Nephron (organoid): ENCODE measurements around the gene HIP1.

Experiments used
- H3K27ac Mint-ChIP-seq, 3 experiments: 2 replicates each; pipeline ENCODE4 v1.8.0; 2020; ENCODE audit warnings: mixed read lengths in 3 of 3, mild to moderate bottlenecking in 2 of 3, moderate library complexity in 1 of 3
- H3K27me3 Mint-ChIP-seq: 2 replicates; pipeline ENCODE4 v1.8.0; 2021; ENCODE audit warnings: low read depth, mild to moderate bottlenecking, moderate library complexity, mixed read lengths
- H3K36me3 Mint-ChIP-seq: 2 replicates; pipeline ENCODE4 v1.8.0; 2020; ENCODE audit warnings: low read depth, mixed read lengths
- H3K4me1 Mint-ChIP-seq: 2 replicates; pipeline ENCODE4 v1.8.0; 2020; ENCODE audit warnings: mixed read lengths
- H3K4me3 Mint-ChIP-seq, 3 experiments: 2 replicates each; pipeline ENCODE4 v1.8.0; 2020; ENCODE audit warnings: mild to moderate bottlenecking in 3 of 3, mixed read lengths in 3 of 3, moderate library complexity in 2 of 3
- H3K9me3 Mint-ChIP-seq: 2 replicates; pipeline ENCODE4 v1.8.0; 2020; ENCODE audit warnings: mixed read lengths
- CTCF ChIP-seq, 3 experiments: fragments of 200-600 bp; sonication (generic); IDR thresholded peaks; one replicate each; pipeline ENCODE4 v1.5.0; 2021; ENCODE audit warnings: antibody characterized with exemption in 3 of 3; ENCODE audit not compliant: unreplicated experiment in 3 of 3

The HIP1 gene

GRCh38 chr7:75658369-75658768, 80.4 kb downstream of the HIP1 start:
- no peaks in the 10 kb centered on the region for H3K27me3 Mint-ChIP-seq
- H3K36me3 Mint-ChIP-seq, result no peaks in the 10 kb centered on the region
- no peaks in the 10 kb centered on the region for H3K9me3 Mint-ChIP-seq
- no peak overlapping the region for H3K4me3 Mint-ChIP-seq
- no peak for TF ChIP-seq CTCF (IDR thresholded peaks at IDR 0.05; ENCODE audit: unreplicated experiment in 3 of 3)
- H3K4me1 Mint-ChIP-seq, result no peaks in the 10 kb centered on the region
- no peak overlapping the region for H3K27ac Mint-ChIP-seq

GRCh38 chr7:75657866-75658265, 80.9 kb downstream of the HIP1 start:
- no peak overlapping the region for H3K27ac Mint-ChIP-seq
- H3K4me1 Mint-ChIP-seq, result no peaks in the 10 kb centered on the region
- no peaks in the 10 kb centered on the region for H3K9me3 Mint-ChIP-seq
- no peak for TF ChIP-seq CTCF (IDR thresholded peaks at IDR 0.05; ENCODE audit: unreplicated experiment in 3 of 3)
- H3K4me3 Mint-ChIP-seq, result no peak overlapping the region
- no peaks in the 10 kb centered on the region for H3K27me3 Mint-ChIP-seq
- H3K36me3 Mint-ChIP-seq, result no peaks in the 10 kb centered on the region

- H3K27ac Mint-ChIP-seq, result no peak overlapping the region
- H3K27me3 Mint-ChIP-seq, result no peaks in the 10 kb centered on the region
- H3K9me3 Mint-ChIP-seq, result no peaks in the 10 kb centered on the region
- no peaks in the 10 kb centered on the region for H3K4me1 Mint-ChIP-seq
- no peak for TF ChIP-seq CTCF (IDR thresholded peaks at IDR 0.05; ENCODE audit: unreplicated experiment in 3 of 3)
- no peak overlapping the region for H3K4me3 Mint-ChIP-seq
- peaks cover 3% of the 10 kb centered on the region for H3K36me3 Mint-ChIP-seq
These were observed 82.0 kb downstream of the HIP1 start for GRCh38 chr7:75656740-75657139.

GRCh38 chr7:75655536-75655935, 83.2 kb downstream of the HIP1 start:
- no peaks in the 10 kb centered on the region for H3K9me3 Mint-ChIP-seq
- H3K27me3 Mint-ChIP-seq, result no peaks in the 10 kb centered on the region
- TF ChIP-seq CTCF (IDR thresholded peaks at IDR 0.05; ENCODE audit: unreplicated experiment in 3 of 3), result no peak
- peaks cover 3% of the 10 kb centered on the region for H3K36me3 Mint-ChIP-seq
- H3K4me1 Mint-ChIP-seq, result peaks cover 5% of the 10 kb centered on the region
- no peak overlapping the region for H3K4me3 Mint-ChIP-seq
- H3K27ac Mint-ChIP-seq, result no peak overlapping the region

- TF ChIP-seq CTCF (IDR thresholded peaks at IDR 0.05; ENCODE audit: unreplicated experiment in 3 of 3), result no peak
- peaks cover 3% of the 10 kb centered on the region for H3K36me3 Mint-ChIP-seq
- no peak overlapping the region for H3K4me3 Mint-ChIP-seq
- H3K27me3 Mint-ChIP-seq, result no peaks in the 10 kb centered on the region
- H3K4me1 Mint-ChIP-seq, result peaks cover 9% of the 10 kb centered on the region
- H3K9me3 Mint-ChIP-seq, result no peaks in the 10 kb centered on the region
- no peak overlapping the region for H3K27ac Mint-ChIP-seq
These were observed 83.9 kb downstream of the HIP1 start for GRCh38 chr7:75654855-75655254.

GRCh38 chr7:75653651-75654050, 85.1 kb downstream of the HIP1 start:
- Mint-ChIP-seq H3K27ac (no peak overlapping the region), H3K36me3 (peaks cover 3% of the 10 kb centered on the region), H3K4me1 (peaks cover 14% of the 10 kb centered on the region), H3K4me3 (no peak overlapping the region), H3K27me3 (no peaks in the 10 kb centered on the region), H3K9me3 (no peaks in the 10 kb centered on the region)
- no peak for TF ChIP-seq CTCF (IDR thresholded peaks at IDR 0.05; ENCODE audit: unreplicated experiment in 3 of 3)
